ENCODE data around the gene DMAC1.

DNA sequence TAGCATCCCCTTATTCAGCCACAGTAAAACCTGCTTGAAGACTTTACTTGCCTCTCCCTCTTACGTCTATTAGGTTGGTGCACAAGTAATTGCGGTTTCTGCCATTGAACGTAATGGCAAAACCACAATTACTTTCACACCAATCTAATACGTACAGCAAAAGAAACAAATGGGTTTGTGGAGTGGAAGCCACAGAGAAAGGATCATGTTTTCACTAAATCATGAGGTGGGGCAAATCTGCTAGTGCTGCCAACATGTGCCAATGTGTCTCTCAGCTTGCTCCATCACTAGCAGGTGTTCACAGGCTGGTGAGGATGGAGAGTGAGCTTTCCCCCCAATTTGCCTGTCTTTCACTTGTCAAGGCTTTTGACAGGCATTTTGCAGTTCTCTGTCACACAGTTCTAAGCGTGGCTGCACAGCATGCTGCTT is 15.9 kb downstream of the DMAC1 start:
- TF ChIP-seq EZH2 (IDR thresholded peaks at IDR 0.05; ENCODE audit: borderline replicate concordance, insufficient read depth, low read length, poor library complexity, severe bottlenecking), result no peak
- TF ChIP-seq REST (IDR thresholded peaks at IDR 0.05; ENCODE audit: borderline replicate concordance), result no peak
- TF ChIP-seq RAD21 (conservative IDR thresholded peaks at IDR 0.05), result no peak
- peak; percentile 95 for TF ChIP-seq EP300 (conservative IDR thresholded peaks at IDR 0.05; ENCODE audit: poor library complexity, severe bottlenecking)

Measured in neural cell (in vitro differentiated cells).